HepG2 (cell line): ENCODE measurements around the gene CLDND2. TPM values are rescaled to one million over a fixed set of nuclear protein-coding genes. Genes with fewer than 3 reads are reported as not detected.

Source experiments
- AGO1 ChIP-seq: fragments of 200-400 bp; formaldehyde crosslinking; IDR thresholded peaks from 2 replicates; pipeline ENCODE4 v1.6.1; 2017; ENCODE audit warnings: mild to moderate bottlenecking, low read depth, low read length, moderate library complexity; ENCODE audit not compliant: poor library complexity, severe bottlenecking
- ARID2 ChIP-seq: sonication (generic); formaldehyde crosslinking; IDR thresholded peaks from 2 replicates; pipeline ENCODE4 v1.8.1; 2022; ENCODE audit warnings: mild to moderate bottlenecking, missing genetic modification reagents, borderline replicate concordance
- ARID5B ChIP-seq: IDR thresholded peaks from 2 replicates; pipeline ENCODE4 v1.4.0; 2020; ENCODE audit warnings: mild to moderate bottlenecking, missing genetic modification reagents
- ASH2L ChIP-seq: fragments of 300-600, 200-600 bp; sonication (generic); IDR thresholded peaks from 2 replicates; pipeline ENCODE4 v1.7.0; 2017; ENCODE audit warnings: low read depth, mild to moderate bottlenecking, moderate library complexity, mixed read lengths, low read length; ENCODE audit not compliant: insufficient read length
- ATF7 ChIP-seq, 2 experiments: fragments of 450-650 bp in 1 of 2; sonication (generic) in 1 of 2; formaldehyde crosslinking in 1 of 2; IDR thresholded peaks; 2 replicates each; pipeline versions ENCODE4 v1.4.0 to v1.6.1; 2016 to 2020; ENCODE audit warnings: antibody characterized with exemption in 1 of 2, mild to moderate bottlenecking in 1 of 2, missing genetic modification reagents in 1 of 2
- BCL3 ChIP-seq: sonication (generic); formaldehyde crosslinking; IDR thresholded peaks from 2 replicates; pipeline ENCODE4 v1.5.1; 2020; ENCODE audit warnings: mild to moderate bottlenecking, missing genetic modification reagents, moderate library complexity
- ETS1 ChIP-seq: sonication (generic); formaldehyde crosslinking; IDR thresholded peaks from 2 replicates; pipeline ENCODE4 v1.4.0; 2020; ENCODE audit warnings: missing genetic modification reagents
- HMGA1 ChIP-seq: sonication (generic); formaldehyde crosslinking; conservative IDR thresholded peaks from 2 replicates; pipeline ENCODE4 v1.4.0; 2020; ENCODE audit warnings: missing genetic modification reagents
- KDM5A ChIP-seq: fragments of 200-600 bp; sonication (generic); IDR thresholded peaks from 2 replicates; pipeline ENCODE4 v1.7.0; 2018; ENCODE audit warnings: antibody characterized with exemption, mild to moderate bottlenecking, low read length, borderline replicate concordance
- LCORL ChIP-seq, 2 experiments: fragments of 450-650 bp in 1 of 2; sonication (generic) in 1 of 2; formaldehyde crosslinking in 1 of 2; IDR thresholded peaks; 2 replicates each; pipeline versions ENCODE4 v1.5.0 to v1.6.1; 2017 to 2020; ENCODE audit warnings: antibody characterized with exemption in 1 of 2, missing genetic modification reagents in 1 of 2
- MAX ChIP-seq: IDR thresholded peaks from 2 replicates; pipeline ENCODE4 v1.6.1; 2012; ENCODE audit warnings: inconsistent platforms
- MTF2 ChIP-seq: sonication (generic); formaldehyde crosslinking; IDR thresholded peaks from 2 replicates; pipeline ENCODE4 v1.5.0; 2020; ENCODE audit warnings: missing genetic modification reagents, borderline replicate concordance
- MXI1 ChIP-seq: IDR thresholded peaks from 3 replicates; pipeline ENCODE4 v1.6.1; 2012; ENCODE audit warnings: low read depth, low read length, inconsistent platforms, borderline replicate concordance
- NONO ChIP-seq, 2 experiments: fragments of 450-650 bp in 1 of 2; sonication (generic) in 1 of 2; formaldehyde crosslinking in 1 of 2; IDR thresholded peaks in 1 of 2; conservative IDR thresholded peaks in 1 of 2; 2 replicates each; pipeline versions ENCODE4 v1.6.1 to v1.8.0; 2017 to 2022; ENCODE audit warnings: mild to moderate bottlenecking in 1 of 2, missing genetic modification reagents in 1 of 2, moderate library complexity in 1 of 2
- NR2F6 ChIP-seq, 2 experiments: IDR thresholded peaks; 2 replicates each; pipeline ENCODE4 v1.6.1; 2016; ENCODE audit warnings: antibody characterized with exemption in 1 of 2, mild to moderate bottlenecking in 1 of 2
- PPARG ChIP-seq: conservative IDR thresholded peaks from 2 replicates; pipeline ENCODE4 v1.6.1; 2016; ENCODE audit warnings: missing biosample characterization, missing genetic modification reagents
- SOX5 ChIP-seq: IDR thresholded peaks from 2 replicates; pipeline ENCODE4 v1.6.1; 2016; ENCODE audit warnings: borderline replicate concordance
- ZNF331 ChIP-seq: sonication (generic); formaldehyde crosslinking; IDR thresholded peaks from 2 replicates; pipeline ENCODE4 v1.4.0; 2020; ENCODE audit warnings: missing genetic modification reagents
- ZNF335 ChIP-seq: sonication (generic); formaldehyde crosslinking; IDR thresholded peaks from 2 replicates; pipeline ENCODE4 v1.4.0; 2020; ENCODE audit warnings: missing genetic modification reagents
- ZNF597 ChIP-seq: sonication (generic); formaldehyde crosslinking; IDR thresholded peaks from 2 replicates; pipeline ENCODE4 v1.5.0; 2020; ENCODE audit warnings: missing genetic modification reagents
- polyA plus RNA-seq, 8 experiments: library from polyadenylated mRNA; depleted of rRNA in 3 of 8; stranded (reverse) in 7 of 8; unstranded in 1 of 8; fragments of >200 nt; fragmentation: Illumina TruSeq in 4 of 8; extraction: Trizol in 4 of 8; gene quantifications; 2 replicates each; pipeline versions ENCODE4 v1.2.1 to v1.2.3, GENCODE V29; 2011 to 2016; ENCODE audit warnings: low read depth in 4 of 8, missing spikeins in 1 of 8, mixed read lengths in 1 of 8; ENCODE audit not compliant: insufficient read depth in 1 of 8
- total RNA-seq, 5 experiments: library from RNA; depleted of rRNA; stranded (reverse); fragments of >200 nt; fragmentation: Illumina TruSeq; extraction: Trizol; gene quantifications; 2 replicates each; pipeline ENCODE4 v1.2.3, GENCODE V29; 2016; ENCODE audit warnings: low read depth in 1 of 5

The CLDND2 gene
- total and polyA plus RNA-seq, 2 of the 13 experiments (the other 11 are each of a cell fraction or from before 2014, with no cell fraction given): 0.84 to 1.8 TPM

GRCh38 chr19:51338563-51339312 is 30.1 kb downstream of the CLDND2 start (continued):
- TF ChIP-seq BCL3 (CRISPR knock-in tag): no peak
- 0 out of 3 replicates have a peak, but pooled peaks have one; percentile 6 for TF ChIP-seq MXI1
- no peak for TF ChIP-seq ATF7 (IDR thresholded peaks at IDR 0.05)
- TF ChIP-seq ATF7 (CRISPR knock-in tag; IDR thresholded peaks at IDR 0.05): no peak
- TF ChIP-seq SOX5: no peak; the same call in 1 of the 2 replicates
- TF ChIP-seq ARID5B (CRISPR knock-in tag): 0 out of 2 replicates have a peak, but pooled peaks have one; percentile 13
- TF ChIP-seq LCORL (IDR thresholded peaks at IDR 0.05): no peak
- 0 out of 2 replicates have a peak, but pooled peaks have one; percentile 34 for TF ChIP-seq LCORL (CRISPR knock-in tag; IDR thresholded peaks at IDR 0.05)
- TF ChIP-seq PPARG (CRISPR knock-in tag): peak; percentile 46; the same call in 1 of the 2 replicates
- TF ChIP-seq HMGA1 (CRISPR knock-in tag): no peak
- TF ChIP-seq ETS1: no peak
- TF ChIP-seq NR2F6 (IDR thresholded peaks at IDR 0.05): no peak
- TF ChIP-seq NR2F6 (CRISPR knock-in tag; IDR thresholded peaks at IDR 0.05): peak; percentile 54
- peak; percentile 14 for TF ChIP-seq ASH2L
- TF ChIP-seq AGO1: peak; percentile 51
- TF ChIP-seq ZNF597 (CRISPR knock-in tag): no peak
- TF ChIP-seq ZNF335 (CRISPR knock-in tag): no peak
- TF ChIP-seq NONO (IDR thresholded peaks at IDR 0.05): no peak
- peak; percentile 52 for TF ChIP-seq NONO (CRISPR knock-in tag; conservative IDR thresholded peaks at IDR 0.05)
- peak; percentile 43; the same call in 1 of the 2 replicates for TF ChIP-seq ZNF331 (CRISPR knock-in tag)
- TF ChIP-seq MTF2 (CRISPR knock-in tag): no peak
- TF ChIP-seq MAX: peak; percentile 61; the same call in 1 of the 2 replicates
- TF ChIP-seq KDM5A: no peak
- no peak for TF ChIP-seq ARID2 (CRISPR knock-in tag)
